Ovary (tissue), 3 donors: Measurements from ENCODE around the gene SMG9.

Source experiments
- CTCF ChIP-seq, 3 donors: fragments of 450-650 bp in 2 of 3; fragments of 200-600 bp in 1 of 3; IDR thresholded peaks; one replicate each; pipeline versions ENCODE4 v1.5.1 to v1.8.0; 2016 to 2022; ENCODE audit warnings: antibody characterized with exemption in 3 of 3, mild to moderate bottlenecking in 1 of 3
- EP300 ChIP-seq: sonication (generic); formaldehyde crosslinking; IDR thresholded peaks from one replicate; pipeline ENCODE4 v1.6.1; 2017; ENCODE audit warnings: antibody characterized with exemption
- POLR2A ChIP-seq: fragments of 450-650 bp; IDR thresholded peaks from one replicate; pipeline ENCODE4 v1.6.1; 2017; ENCODE audit warnings: antibody characterized with exemption, mild to moderate bottlenecking, moderate library complexity
- donor health status: DM: no; HTN: no; CAD: no.

- TF ChIP-seq POLR2A (no peak), CTCF (IDR thresholded peaks at IDR 0.05) (no peak), EP300 (no peak)
Observed at GRCh38 chr19:43681821-43682220, 72.9 kb downstream of the SMG9 start.
